IMR-90 (cell line): ENCODE measurements around the gene LCN2. TPM values are rescaled to one million over a fixed set of nuclear protein-coding genes. Genes with fewer than 3 reads are reported as not detected.

Experiments used
- ATAC-seq: fragments of 200-7000 bp; cut with Tn5 transposase; 2 replicates; pipeline ENCODE4 v1.9.1; 2020; ENCODE audit warnings: low read depth, mild to moderate bottlenecking, moderate library complexity
- BruUV-seq: library from RNA; stranded (reverse); fragments of 400-500 nt; replicated peaks from 2 replicates; lab custom pipeline; 2021; lab: Mats Ljungman, UMichigan
- CTCF ChIA-PET: fragments of 300-600 bp; formaldehyde crosslinking; extraction: SDS; loops from one replicate; lab custom pipeline; 2021; ENCODE audit warnings: antibody characterized with exemption; lab: Yijun Ruan, JAX
- POLR2A ChIA-PET: fragments of 300-600 bp; sonication (Branson Sonifier 250); formaldehyde crosslinking; loops from one replicate; lab custom pipeline; 2022; ENCODE audit warnings: antibody characterized with exemption; ENCODE audit not compliant: unreplicated experiment; lab: Charles Lee
- DNase-seq: peaks from one replicate; pipeline ENCODE4 v3.0.0; 2013
- H2AFZ ChIP-seq: replicated peaks from 2 replicates; pipeline ENCODE3; 2013; ENCODE audit warnings: low read length, mild to moderate bottlenecking; ENCODE audit not compliant: poor library complexity
- H2AK5ac ChIP-seq: 2 replicates; pipeline ENCODE4 v1.6.1; 2013; ENCODE audit warnings: low read depth, low read length, inconsistent platforms
- H2AK9ac ChIP-seq: replicated peaks from 2 replicates; pipeline ENCODE3; 2013; ENCODE audit warnings: mild to moderate bottlenecking, low read depth, low read length, moderate library complexity; ENCODE audit not compliant: poor library complexity
- H2BK120ac ChIP-seq: 2 replicates; pipeline ENCODE4 v1.6.1; 2013; ENCODE audit warnings: low read depth, low read length, inconsistent platforms
- H2BK15ac ChIP-seq: 3 replicates; pipeline ENCODE4 v1.6.1; 2013; ENCODE audit warnings: low read depth, low read length, inconsistent platforms
- H2BK20ac ChIP-seq: 2 replicates; pipeline ENCODE4 v1.6.1; 2013; ENCODE audit warnings: low read depth, mild to moderate bottlenecking, inconsistent platforms, low read length, moderate library complexity
- H2BK5ac ChIP-seq: 2 replicates; pipeline ENCODE4 v1.6.1; 2013; ENCODE audit warnings: mild to moderate bottlenecking, low read depth, low read length, inconsistent platforms; ENCODE audit not compliant: poor library complexity, severe bottlenecking
- H3K14ac ChIP-seq: replicated peaks from 2 replicates; pipeline ENCODE4 v1.6.1; 2013; ENCODE audit warnings: low read depth, low read length, inconsistent platforms
- H3K18ac ChIP-seq: 2 replicates; pipeline ENCODE4 v1.6.1; 2013; ENCODE audit warnings: low read depth, low read length, control low read depth
- H3K23ac ChIP-seq: 2 replicates; pipeline ENCODE4 v1.6.1; 2013; ENCODE audit warnings: low read depth, low read length, inconsistent platforms
- H3K27ac ChIP-seq: 2 replicates; pipeline ENCODE4 v1.5.1; 2013; ENCODE audit warnings: mild to moderate bottlenecking, control low read depth, low read length; ENCODE audit not compliant: insufficient read depth
- H3K27me3 ChIP-seq: 2 replicates; pipeline ENCODE4 v1.6.1; 2013; ENCODE audit warnings: low read length; ENCODE audit not compliant: control insufficient read depth, insufficient read depth
- H3K36me3 ChIP-seq: 2 replicates; pipeline ENCODE4 v1.6.1; 2013; ENCODE audit warnings: low read length, mixed read lengths; ENCODE audit not compliant: control insufficient read depth, insufficient read depth
- H3K4ac ChIP-seq: 2 replicates; pipeline ENCODE4 v1.6.1; 2013; ENCODE audit warnings: low read depth, low read length, inconsistent platforms
- H3K4me1 ChIP-seq: 2 replicates; pipeline ENCODE4 v1.6.1; 2013; ENCODE audit warnings: low read length, mixed read lengths; ENCODE audit not compliant: control insufficient read depth, insufficient read depth
- H3K4me2 ChIP-seq: 2 replicates; pipeline ENCODE4 v1.6.1; 2013; ENCODE audit warnings: low read depth, mild to moderate bottlenecking, control low read depth, low read length, moderate library complexity
- H3K4me3 ChIP-seq: 2 replicates; pipeline ENCODE4 v1.5.1; 2013; ENCODE audit warnings: low read depth, mild to moderate bottlenecking, control low read depth, low read length, moderate library complexity; ENCODE audit not compliant: insufficient read depth
- H3K56ac ChIP-seq: 2 replicates; pipeline ENCODE4 v1.6.1; 2013; ENCODE audit warnings: low read length, inconsistent platforms; ENCODE audit not compliant: insufficient read depth; ENCODE audit errors: extremely low read depth
- H3K79me1 ChIP-seq, 2 experiments: 2 replicates each; pipeline ENCODE4 v1.6.1; 2013; ENCODE audit warnings: low read length in 2 of 2, inconsistent platforms in 1 of 2, low read depth in 1 of 2
- H3K9ac ChIP-seq: 2 replicates; pipeline ENCODE4 v1.6.1; 2013; ENCODE audit warnings: low read depth, low read length, control low read depth
- H3K9me1 ChIP-seq: 2 replicates; pipeline ENCODE4 v1.6.1; 2013; ENCODE audit warnings: low read length, inconsistent platforms; ENCODE audit not compliant: insufficient read depth
- H3K9me3 ChIP-seq: 2 replicates; pipeline ENCODE4 v1.6.1; 2013; ENCODE audit warnings: low read length; ENCODE audit not compliant: control insufficient read depth, insufficient read depth
- H4K20me1 ChIP-seq: 2 replicates; pipeline ENCODE4 v1.6.1; 2013; ENCODE audit warnings: low read length, inconsistent platforms; ENCODE audit not compliant: insufficient read depth
- H4K5ac ChIP-seq: 2 replicates; pipeline ENCODE4 v1.6.1; 2013; ENCODE audit warnings: mild to moderate bottlenecking, low read depth, low read length, control low read depth
- H4K8ac ChIP-seq, 2 experiments: 2 replicates each; pipeline ENCODE4 v1.6.1; 2013; ENCODE audit warnings: low read depth in 2 of 2, low read length in 2 of 2, control low read depth in 1 of 2, inconsistent platforms in 1 of 2
- H4K91ac ChIP-seq: 2 replicates; pipeline ENCODE4 v1.6.1; 2013; ENCODE audit warnings: low read depth, low read length, inconsistent platforms; ENCODE audit not compliant: insufficient read depth
- CEBPB ChIP-seq: IDR thresholded peaks from 2 replicates; pipeline ENCODE4 v1.6.1; 2012; ENCODE audit warnings: low read depth, low read length, improper control_type of control experiment
- CHD1 ChIP-seq: IDR thresholded peaks from 2 replicates; pipeline ENCODE4 v1.6.1; 2012; ENCODE audit warnings: low read depth, low read length, improper control_type of control experiment
- CTCF ChIP-seq: conservative IDR thresholded peaks from 2 replicates; pipeline ENCODE4 v1.5.1; 2012; ENCODE audit warnings: mild to moderate bottlenecking, low read depth, low read length, improper control_type of control experiment
- FOS ChIP-seq: fragments of 150-350 bp; IDR thresholded peaks from 2 replicates; pipeline ENCODE4 v1.6.1; 2016; ENCODE audit warnings: low read depth, low read length
- MAFK ChIP-seq: IDR thresholded peaks from 2 replicates; pipeline ENCODE4 v1.6.1; 2012; ENCODE audit warnings: low read depth, low read length, improper control_type of control experiment
- MAZ ChIP-seq: IDR thresholded peaks from 2 replicates; pipeline ENCODE4 v1.6.1; 2012; ENCODE audit warnings: low read depth, mild to moderate bottlenecking, low read length, improper control_type of control experiment, moderate library complexity, borderline replicate concordance
- MXI1 ChIP-seq: IDR thresholded peaks from 2 replicates; pipeline ENCODE4 v1.6.1; 2012; ENCODE audit warnings: low read depth, mild to moderate bottlenecking, low read length, moderate library complexity, borderline replicate concordance
- NFE2L2 ChIP-seq: fragments of 150-350 bp; IDR thresholded peaks from 2 replicates; pipeline ENCODE4 v1.6.1; 2016; ENCODE audit warnings: low read depth, mild to moderate bottlenecking, low read length
- POLR2A ChIP-seq: IDR thresholded peaks from 2 replicates; pipeline ENCODE4 v1.6.1; 2012; ENCODE audit warnings: mild to moderate bottlenecking, low read depth, low read length
- RAD21 ChIP-seq: IDR thresholded peaks from 2 replicates; pipeline ENCODE4 v1.6.1; 2012; ENCODE audit warnings: low read length, improper control_type of control experiment
- SMC3 ChIP-seq: fragments of 150-350 bp; IDR thresholded peaks from 2 replicates; pipeline ENCODE4 v1.6.1; 2016; ENCODE audit warnings: low read depth, mild to moderate bottlenecking, antibody characterized with exemption, low read length, moderate library complexity
- USF2 ChIP-seq: fragments of 150-350 bp; IDR thresholded peaks from 2 replicates; pipeline ENCODE4 v1.6.1; 2017; ENCODE audit warnings: mild to moderate bottlenecking, antibody characterized with exemption, low read length, low read depth
- WGBS, 2 experiments: methylation state at CpG; one replicate each; pipeline versions ENCODE4 v1.1.5 to v1.1.7; 2013; ENCODE audit warnings: missing lambda C conversion rate in 2 of 2; ENCODE audit not compliant: insufficient read length in 1 of 2; ENCODE audit errors: extremely low coverage in 2 of 2; 5-methylcytosine and 5-hydroxymethylcytosine counted together
- dilution Hi-C: fragments of 300-500 bp; cut with HindIII; formaldehyde crosslinking; loops from one replicate; pipeline ENCODE4 v1.14.3; 2018; ENCODE audit warnings: low sequenced_read_pairs; ENCODE audit not compliant: unreplicated experiment
- in situ Hi-C: fragments of 300-500 bp; cut with MboI; formaldehyde crosslinking; loops from 3 replicates; pipeline ENCODE4 v1.14.3; 2019; ENCODE audit warnings: low sequenced_read_pairs, inconsistent platforms, mixed read lengths
- intact Hi-C: fragments of 100-400 bp; cut with micrococcal nuclease; formaldehyde crosslinking; loops from 2 replicates; pipeline ENCODE4 v1.10.0; 2022
- polyA plus RNA-seq, 3 experiments: library from polyadenylated mRNA; depleted of rRNA; stranded (reverse); fragments of >200 nt; gene quantifications; 2 replicates each; pipeline ENCODE4 v1.2.3, GENCODE V29; 2012; ENCODE audit warnings: low replicate concordance in 1 of 3
- total RNA-seq: library from RNA; depleted of rRNA; stranded (reverse); fragments of >200 nt; gene quantifications from 2 replicates; pipeline ENCODE4 v1.2.3, GENCODE V29; 2012

Gene LCN2
- total and polyA plus RNA-seq, 2 of the 4 experiments (the other 2 are of a cell fraction), result not detected

GRCh38 chr9:128099932-128100491, 49.2 kb upstream of the LCN2 start:
- Histone ChIP-seq H3K4ac (peak overlapping the region; percentile 98), H3K27ac (peak overlapping the region; percentile 86), H3K9ac (peak overlapping the region; percentile 85; the same call in 1 of the 2 replicates), H2BK20ac (no peak overlapping the region), H3K18ac (peak overlapping the region; percentile 7; the same call in 1 of the 2 replicates), H2BK15ac (peak overlapping the region; percentile 67; the same call in 1 of the 3 replicates), H3K23ac (peak overlapping the region; percentile 97), H4K20me1 (peaks cover 37% of the 10 kb centered on the region), H2AK5ac (peak overlapping the region; percentile 94), H2AFZ (peak overlapping the region; percentile 28), H3K27me3 (no peaks in the 10 kb centered on the region), H2AK9ac (peak overlapping the region; percentile 99), H4K91ac (peak overlapping the region; percentile 98), H3K9me1 (peaks cover 27% of the 10 kb centered on the region; the same call in 1 of the 2 replicates), H3K4me1 (peaks cover 26% of the 10 kb centered on the region), H3K79me1 (peaks cover 31 to 90% of the 10 kb centered on the region in 2 experiments), H3K9me3 (no peaks in the 10 kb centered on the region), H3K4me2 (peak overlapping the region; percentile 69), H3K36me3 (peaks cover 36% of the 10 kb centered on the region), H4K8ac (peak overlapping the region; percentile 38 to 85; a peak in 2 of 4 replicates), H4K5ac (0 out of 2 replicates have a peak overlapping the region, but pooled peaks have one; percentile 3), H2BK5ac (peak overlapping the region; percentile 97), H3K4me3 (peak overlapping the region; percentile 47), H2BK120ac (peak overlapping the region; percentile 93), H3K14ac (peak overlapping the region; percentile 96), H3K56ac (no peak overlapping the region; the same call in 1 of the 2 replicates)
- in situ Hi-C loops, result loop anchor here (5.0 kb wide), 1 partner anchor 163 kb away; the partner anchor contains the start of gene DPM2
- CTCF ChIA-PET, result interaction anchor here (1.2 to 3.2 kb wide), 2 partner anchors 18 to 157 kb away, joined by 4 to 16 read pairs; no protein-coding TSS in a partner anchor
- TF ChIP-seq MXI1 (no peak), CEBPB (no peak), RAD21 (no peak), FOS (no peak), MAZ (no peak), SMC3 (no peak), CTCF (no peak), USF2 (no peak), POLR2A (no peak), MAFK (no peak), NFE2L2 (no peak), CHD1 (no peak)
- 64% methylated on average over 2 of the region's 16 CpGs; no CpG with 5 or more reads in 1 of the 2 experiments for WGBS, 2 experiments
- POLR2A ChIA-PET, result interaction anchor here (1.0 kb wide), 1 partner anchor 122 kb away, joined by 3 read pairs; no protein-coding TSS in a partner anchor
- DNase-seq, result no peak
- BruUV-seq, result no TSS peak
- ATAC-seq, result no peak
- intact Hi-C loops, result loop anchor here (1.0 to 5.0 kb wide), 2 partner anchors 135 to 158 kb away; no protein-coding TSS in a partner anchor
- dilution Hi-C loops, result no loop called here
